GM18873 (cell line): ENCODE measurements around the gene OLIG3.

Experiments used
- ATAC-seq: cut with Tn5 transposase; IDR thresholded peaks from one replicate; pipeline ENCODE4 v1.9.1; 2021; ENCODE audit warnings: mild to moderate bottlenecking, moderate library complexity, moderate number of reproducible peaks; ENCODE audit not compliant: unreplicated experiment, low FRiP score

OLIG3 gene

GRCh38 chr6:137494281-137494987 is at the start of gene OLIG3:
Gene OLIG3, minus strand, starts transcription at chr6:137494394. Its CDS starts 224 bp downstream, at chr6:137494170.
- ATAC-seq: no peak

- ATAC-seq: no peak
Measured at GRCh38 chr6:137543114-137543513, 48.9 kb upstream of the OLIG3 start.

GRCh38 chr6:137542713-137543112 is 48.5 kb upstream of the OLIG3 start:
- no peak for ATAC-seq

GRCh38 chr6:137541534-137542063 is 47.4 kb upstream of the OLIG3 start:
- no peak for ATAC-seq

- ATAC-seq: no peak
Measured at GRCh38 chr6:137536104-137536773, 42.0 kb upstream of the OLIG3 start.

GRCh38 chr6:137531376-137532092 is 37.3 kb upstream of the OLIG3 start:
- ATAC-seq: no peak

GRCh38 chr6:137530404-137530803 is 36.2 kb upstream of the OLIG3 start:
- ATAC-seq: no peak

GRCh38 chr6:137522831-137523230 is 28.6 kb upstream of the OLIG3 start:
- ATAC-seq: no peak

- ATAC-seq: no peak
Measured at GRCh38 chr6:137522198-137522798, 28.1 kb upstream of the OLIG3 start.

GRCh38 chr6:137520520-137520919 is 26.3 kb upstream of the OLIG3 start:
- ATAC-seq: no peak

GRCh38 chr6:137519629-137520176 is 25.5 kb upstream of the OLIG3 start:
- ATAC-seq: no peak

- no peak for ATAC-seq
Measured at GRCh38 chr6:137518386-137518983, 24.3 kb upstream of the OLIG3 start.

- no peak for ATAC-seq
Measured at GRCh38 chr6:137514418-137514817, 20.2 kb upstream of the OLIG3 start.

- no peak for ATAC-seq
Measured at GRCh38 chr6:137512757-137513605, 18.8 kb upstream of the OLIG3 start.

- no peak for ATAC-seq
Measured at GRCh38 chr6:137510923-137511322, 16.7 kb upstream of the OLIG3 start.

GRCh38 chr6:137498481-137499190 is 4.4 kb upstream of the OLIG3 start:
- ATAC-seq: no peak

GRCh38 chr6:137497721-137498463 is 3.7 kb upstream of the OLIG3 start:
- no peak for ATAC-seq
